ENCODE measurements around the gene ERBB4. TPM values are rescaled to one million over a fixed set of nuclear protein-coding genes. Genes with fewer than 3 reads are reported as not detected.

ERBB4 gene
- polyA plus RNA-seq, 1 of the 3 experiments (the other 2 are of a cell fraction): 0.05 TPM

DNA sequence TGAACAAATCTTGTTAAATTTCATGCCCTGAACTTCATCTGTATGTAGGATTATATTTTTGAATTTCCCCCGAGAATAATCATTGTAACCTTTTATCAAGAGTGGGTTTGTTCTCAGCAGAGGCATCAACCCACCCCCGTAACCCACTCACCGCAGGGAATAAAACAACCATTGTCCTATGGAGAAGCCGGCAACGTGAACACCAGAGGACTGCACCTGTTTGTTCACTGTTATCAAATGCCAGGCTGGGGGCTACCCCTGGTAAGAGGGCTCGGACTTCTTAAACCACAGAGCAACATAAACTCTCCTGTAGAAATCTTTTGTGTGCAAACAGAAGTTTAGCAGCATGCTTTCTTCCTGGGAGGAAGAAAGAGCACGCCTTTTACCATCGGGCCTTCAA lies 610.4 kb downstream of the ERBB4 start:
- no peaks in the 10 kb centered on the region for H3K27me3 ChIP-seq (ENCODE audit: insufficient read depth)
- no peaks in the 10 kb centered on the region for H3K9me3 ChIP-seq
- ChIA-PET POLR2A (no interaction called here), CTCF (no interaction called here)
- H3K36me3 ChIP-seq (replicated peaks in 1 of 2; ENCODE audit: control insufficient read depth in 1 of 2, insufficient read depth in 2 of 2, low read length in 1 of 2): no peaks in the 10 kb centered on the region
- no peaks in the 10 kb centered on the region; a peak in 1 of 4 replicates for H3K4me1 ChIP-seq (ENCODE audit: control insufficient read depth in 1 of 2, insufficient read depth in 2 of 2, low read depth in 1 of 2, low read length in 1 of 2)
- no peaks in the 10 kb centered on the region for H3F3A ChIP-seq (replicated peaks; ENCODE audit: insufficient read depth)
- no peak overlapping the region for H3K4me2 ChIP-seq
- no peak overlapping the region for H3K4me3 ChIP-seq (ENCODE audit: low read depth in 2 of 2, low read length in 1 of 2)
- H3K27ac ChIP-seq (ENCODE audit: low read depth in 2 of 2, low read length in 1 of 2): no peak overlapping the region
- WGBS (ENCODE audit: low lambda C conversion rate): 66% methylated on average over 8 of the region's 8 CpGs
- H3K9ac ChIP-seq: no peak overlapping the region
- no peaks in the 10 kb centered on the region for H3K79me2 ChIP-seq (ENCODE audit: insufficient read depth)
- TF ChIP-seq TEAD4 (IDR thresholded peaks at IDR 0.05; ENCODE audit: borderline replicate concordance, insufficient read depth) (no peak), NRF1 (IDR thresholded peaks at IDR 0.05; ENCODE audit: low read depth, low read length) (no peak), TCF12 (IDR thresholded peaks at IDR 0.05) (no peak), MAX (IDR thresholded peaks at IDR 0.05; ENCODE audit: low read depth) (no peak), TAF1 (IDR thresholded peaks at IDR 0.05; ENCODE audit: borderline replicate concordance, low read depth, low read length) (no peak), RXRA (IDR thresholded peaks at IDR 0.05; ENCODE audit: borderline replicate concordance, low read depth) (no peak), JUND (IDR thresholded peaks at IDR 0.05) (no peak), FOSL2 (IDR thresholded peaks at IDR 0.05; ENCODE audit: borderline replicate concordance, low read depth) (no peak), REST (IDR thresholded peaks at IDR 0.05; ENCODE audit: low read depth, low read length) (no peak)
- TF ChIP-seq, protein P1, sequence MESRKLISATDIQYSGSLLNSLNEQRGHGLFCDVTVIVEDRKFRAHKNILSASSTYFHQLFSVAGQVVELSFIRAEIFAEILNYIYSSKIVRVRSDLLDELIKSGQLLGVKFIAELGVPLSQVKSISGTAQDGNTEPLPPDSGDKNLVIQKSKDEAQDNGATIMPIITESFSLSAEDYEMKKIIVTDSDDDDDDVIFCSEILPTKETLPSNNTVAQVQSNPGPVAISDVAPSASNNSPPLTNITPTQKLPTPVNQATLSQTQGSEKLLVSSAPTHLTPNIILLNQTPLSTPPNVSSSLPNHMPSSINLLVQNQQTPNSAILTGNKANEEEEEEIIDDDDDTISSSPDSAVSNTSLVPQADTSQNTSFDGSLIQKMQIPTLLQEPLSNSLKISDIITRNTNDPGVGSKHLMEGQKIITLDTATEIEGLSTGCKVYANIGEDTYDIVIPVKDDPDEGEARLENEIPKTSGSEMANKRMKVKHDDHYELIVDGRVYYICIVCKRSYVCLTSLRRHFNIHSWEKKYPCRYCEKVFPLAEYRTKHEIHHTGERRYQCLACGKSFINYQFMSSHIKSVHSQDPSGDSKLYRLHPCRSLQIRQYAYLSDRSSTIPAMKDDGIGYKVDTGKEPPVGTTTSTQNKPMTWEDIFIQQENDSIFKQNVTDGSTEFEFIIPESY (IDR thresholded peaks at IDR 0.05; ENCODE audit: borderline replicate concordance, low read depth): no peak
- no peak overlapping the region for H2AFZ ChIP-seq (ENCODE audit: low read depth)
- no peaks in the 10 kb centered on the region for H3K9me2 ChIP-seq
- no peaks in the 10 kb centered on the region for H4K20me1 ChIP-seq (ENCODE audit: insufficient read depth)
- no peak for DNase-seq

- no peak overlapping the region for H3K4me3 ChIP-seq (ENCODE audit: low read depth in 2 of 2, low read length in 1 of 2)
- ChIA-PET POLR2A (no interaction called here), CTCF (no interaction called here)
- no peaks in the 10 kb centered on the region for H3K79me2 ChIP-seq (ENCODE audit: insufficient read depth)
- H3K27me3 ChIP-seq (ENCODE audit: insufficient read depth): no peaks in the 10 kb centered on the region
- H4K20me1 ChIP-seq (ENCODE audit: insufficient read depth): no peaks in the 10 kb centered on the region
- no peaks in the 10 kb centered on the region for H3K4me1 ChIP-seq (ENCODE audit: control insufficient read depth in 1 of 2, insufficient read depth in 2 of 2, low read depth in 1 of 2, low read length in 1 of 2)
- H2AFZ ChIP-seq (ENCODE audit: low read depth): no peak overlapping the region
- TF ChIP-seq RCOR1 (IDR thresholded peaks at IDR 0.05; ENCODE audit: low read length): no peak
- TF ChIP-seq GABPA (IDR thresholded peaks at IDR 0.05; ENCODE audit: low read depth): no peak
- no peak for TF ChIP-seq FOXJ3 (CRISPR knock-in tag; IDR thresholded peaks at IDR 0.05)
- no peak for TF ChIP-seq NRF1 (IDR thresholded peaks at IDR 0.05; ENCODE audit: low read depth, low read length)
- TF ChIP-seq RAD21 (IDR thresholded peaks at IDR 0.05; ENCODE audit: low read length): no peak
- no peak for DNase-seq
- no peak overlapping the region for H3K27ac ChIP-seq (ENCODE audit: low read depth in 2 of 2, low read length in 1 of 2)
- H3F3A ChIP-seq (replicated peaks; ENCODE audit: insufficient read depth): no peaks in the 10 kb centered on the region
- H3K9ac ChIP-seq: no peak overlapping the region
- no peaks in the 10 kb centered on the region for H3K36me3 ChIP-seq (replicated peaks in 1 of 2; ENCODE audit: control insufficient read depth in 1 of 2, insufficient read depth in 2 of 2, low read length in 1 of 2)
- H3K9me2 ChIP-seq: no peaks in the 10 kb centered on the region
- H3K4me2 ChIP-seq: no peak overlapping the region
- whole genome bisulfite sequencing (ENCODE audit: low lambda C conversion rate): 48% methylated on average over 4 of the region's 4 CpGs
- H3K9me3 ChIP-seq: no peaks in the 10 kb centered on the region
Measured at GRCh38 chr2:211923019-211923418, 615.6 kb downstream of the ERBB4 start.

All from SK-N-SH (cell line).